H1 (cell line): ENCODE measurements around the gene SPECC1. TPM values are rescaled to one million over a fixed set of nuclear protein-coding genes. Genes with fewer than 3 reads are reported as not detected.

ENCODE experiments used
- polyA plus RNA-seq, 7 experiments: library from polyadenylated mRNA; depleted of rRNA in 3 of 7; stranded (reverse) in 5 of 7; unstranded in 2 of 7; fragments of >200 nt in 5 of 7; fragments of 200-250 nt in 2 of 7; gene quantifications; 1 replicate in 5 of 7; 2 replicates in 1 of 7; 4 replicates in 1 of 7; pipeline versions ENCODE4 v1.2.1 to v1.2.3, GENCODE V29; 2011 to 2013; ENCODE audit warnings: missing spikeins in 2 of 7, mixed read lengths in 2 of 7
- total RNA-seq: library from RNA; stranded (reverse); fragmentation: NEBNext Ultra II Directional; extraction: Animal tissue kit (Norgen Biotek cat#: 25700); gene quantifications from 2 replicates; pipeline ENCODE4 v1.2.1, GENCODE V29; 2021
- TF ChIP-seq, protein P1 (sequence below): fragments of 300-600 bp; sonication (generic); IDR thresholded peaks from 2 replicates; pipeline ENCODE4 v1.7.1; 2012; ENCODE audit warnings: low read length, moderate library complexity, mild to moderate bottlenecking, inconsistent platforms; ENCODE audit not compliant: insufficient replicate concordance

SPECC1 gene
- total and polyA plus RNA-seq, 2 of the 8 experiments (the other 6 are each of a cell fraction or from before 2014, with no cell fraction given), result 35.8 to 87.9 TPM

DNA sequence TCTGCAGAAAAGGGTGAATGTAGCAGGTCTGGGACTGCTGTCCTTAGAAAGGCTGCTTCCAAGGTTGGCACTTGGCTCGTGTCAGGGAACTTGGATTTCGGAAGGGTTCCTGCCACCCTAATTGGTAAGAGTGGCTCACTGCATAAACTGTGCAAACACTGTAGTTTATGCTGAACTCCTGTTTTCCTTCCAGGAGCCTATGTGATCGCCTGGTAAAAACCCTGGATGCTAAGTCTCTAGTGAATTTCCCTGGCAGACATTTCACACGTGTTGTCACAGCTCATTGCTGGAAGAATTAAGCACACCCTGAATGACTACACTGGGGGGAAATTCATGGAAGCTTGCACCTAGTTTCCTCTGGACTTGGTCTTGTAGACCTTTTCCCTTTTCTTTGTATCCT lies 140.1 kb downstream of the SPECC1 start (continued):
- TF ChIP-seq, protein P1, sequence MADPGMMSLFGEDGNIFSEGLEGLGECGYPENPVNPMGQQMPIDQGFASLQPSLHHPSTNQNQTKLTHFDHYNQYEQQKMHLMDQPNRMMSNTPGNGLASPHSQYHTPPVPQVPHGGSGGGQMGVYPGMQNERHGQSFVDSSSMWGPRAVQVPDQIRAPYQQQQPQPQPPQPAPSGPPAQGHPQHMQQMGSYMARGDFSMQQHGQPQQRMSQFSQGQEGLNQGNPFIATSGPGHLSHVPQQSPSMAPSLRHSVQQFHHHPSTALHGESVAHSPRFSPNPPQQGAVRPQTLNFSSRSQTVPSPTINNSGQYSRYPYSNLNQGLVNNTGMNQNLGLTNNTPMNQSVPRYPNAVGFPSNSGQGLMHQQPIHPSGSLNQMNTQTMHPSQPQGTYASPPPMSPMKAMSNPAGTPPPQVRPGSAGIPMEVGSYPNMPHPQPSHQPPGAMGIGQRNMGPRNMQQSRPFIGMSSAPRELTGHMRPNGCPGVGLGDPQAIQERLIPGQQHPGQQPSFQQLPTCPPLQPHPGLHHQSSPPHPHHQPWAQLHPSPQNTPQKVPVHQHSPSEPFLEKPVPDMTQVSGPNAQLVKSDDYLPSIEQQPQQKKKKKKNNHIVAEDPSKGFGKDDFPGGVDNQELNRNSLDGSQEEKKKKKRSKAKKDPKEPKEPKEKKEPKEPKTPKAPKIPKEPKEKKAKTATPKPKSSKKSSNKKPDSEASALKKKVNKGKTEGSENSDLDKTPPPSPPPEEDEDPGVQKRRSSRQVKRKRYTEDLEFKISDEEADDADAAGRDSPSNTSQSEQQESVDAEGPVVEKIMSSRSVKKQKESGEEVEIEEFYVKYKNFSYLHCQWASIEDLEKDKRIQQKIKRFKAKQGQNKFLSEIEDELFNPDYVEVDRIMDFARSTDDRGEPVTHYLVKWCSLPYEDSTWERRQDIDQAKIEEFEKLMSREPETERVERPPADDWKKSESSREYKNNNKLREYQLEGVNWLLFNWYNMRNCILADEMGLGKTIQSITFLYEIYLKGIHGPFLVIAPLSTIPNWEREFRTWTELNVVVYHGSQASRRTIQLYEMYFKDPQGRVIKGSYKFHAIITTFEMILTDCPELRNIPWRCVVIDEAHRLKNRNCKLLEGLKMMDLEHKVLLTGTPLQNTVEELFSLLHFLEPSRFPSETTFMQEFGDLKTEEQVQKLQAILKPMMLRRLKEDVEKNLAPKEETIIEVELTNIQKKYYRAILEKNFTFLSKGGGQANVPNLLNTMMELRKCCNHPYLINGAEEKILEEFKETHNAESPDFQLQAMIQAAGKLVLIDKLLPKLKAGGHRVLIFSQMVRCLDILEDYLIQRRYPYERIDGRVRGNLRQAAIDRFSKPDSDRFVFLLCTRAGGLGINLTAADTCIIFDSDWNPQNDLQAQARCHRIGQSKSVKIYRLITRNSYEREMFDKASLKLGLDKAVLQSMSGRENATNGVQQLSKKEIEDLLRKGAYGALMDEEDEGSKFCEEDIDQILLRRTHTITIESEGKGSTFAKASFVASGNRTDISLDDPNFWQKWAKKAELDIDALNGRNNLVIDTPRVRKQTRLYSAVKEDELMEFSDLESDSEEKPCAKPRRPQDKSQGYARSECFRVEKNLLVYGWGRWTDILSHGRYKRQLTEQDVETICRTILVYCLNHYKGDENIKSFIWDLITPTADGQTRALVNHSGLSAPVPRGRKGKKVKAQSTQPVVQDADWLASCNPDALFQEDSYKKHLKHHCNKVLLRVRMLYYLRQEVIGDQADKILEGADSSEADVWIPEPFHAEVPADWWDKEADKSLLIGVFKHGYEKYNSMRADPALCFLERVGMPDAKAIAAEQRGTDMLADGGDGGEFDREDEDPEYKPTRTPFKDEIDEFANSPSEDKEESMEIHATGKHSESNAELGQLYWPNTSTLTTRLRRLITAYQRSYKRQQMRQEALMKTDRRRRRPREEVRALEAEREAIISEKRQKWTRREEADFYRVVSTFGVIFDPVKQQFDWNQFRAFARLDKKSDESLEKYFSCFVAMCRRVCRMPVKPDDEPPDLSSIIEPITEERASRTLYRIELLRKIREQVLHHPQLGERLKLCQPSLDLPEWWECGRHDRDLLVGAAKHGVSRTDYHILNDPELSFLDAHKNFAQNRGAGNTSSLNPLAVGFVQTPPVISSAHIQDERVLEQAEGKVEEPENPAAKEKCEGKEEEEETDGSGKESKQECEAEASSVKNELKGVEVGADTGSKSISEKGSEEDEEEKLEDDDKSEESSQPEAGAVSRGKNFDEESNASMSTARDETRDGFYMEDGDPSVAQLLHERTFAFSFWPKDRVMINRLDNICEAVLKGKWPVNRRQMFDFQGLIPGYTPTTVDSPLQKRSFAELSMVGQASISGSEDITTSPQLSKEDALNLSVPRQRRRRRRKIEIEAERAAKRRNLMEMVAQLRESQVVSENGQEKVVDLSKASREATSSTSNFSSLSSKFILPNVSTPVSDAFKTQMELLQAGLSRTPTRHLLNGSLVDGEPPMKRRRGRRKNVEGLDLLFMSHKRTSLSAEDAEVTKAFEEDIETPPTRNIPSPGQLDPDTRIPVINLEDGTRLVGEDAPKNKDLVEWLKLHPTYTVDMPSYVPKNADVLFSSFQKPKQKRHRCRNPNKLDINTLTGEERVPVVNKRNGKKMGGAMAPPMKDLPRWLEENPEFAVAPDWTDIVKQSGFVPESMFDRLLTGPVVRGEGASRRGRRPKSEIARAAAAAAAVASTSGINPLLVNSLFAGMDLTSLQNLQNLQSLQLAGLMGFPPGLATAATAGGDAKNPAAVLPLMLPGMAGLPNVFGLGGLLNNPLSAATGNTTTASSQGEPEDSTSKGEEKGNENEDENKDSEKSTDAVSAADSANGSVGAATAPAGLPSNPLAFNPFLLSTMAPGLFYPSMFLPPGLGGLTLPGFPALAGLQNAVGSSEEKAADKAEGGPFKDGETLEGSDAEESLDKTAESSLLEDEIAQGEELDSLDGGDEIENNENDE, result no peak
